C4-2B (cell line): ENCODE measurements around the gene TFAP2E.

ENCODE experiments used
- CTCF ChIP-seq: fragments of 450-650 bp; conservative IDR thresholded peaks from 2 replicates; pipeline ENCODE4 v1.5.1; 2017; ENCODE audit warnings: mild to moderate bottlenecking
- ZFX ChIP-seq: fragments of 450-650 bp; IDR thresholded peaks from 2 replicates; pipeline ENCODE4 v1.6.1; 2017

DNA sequence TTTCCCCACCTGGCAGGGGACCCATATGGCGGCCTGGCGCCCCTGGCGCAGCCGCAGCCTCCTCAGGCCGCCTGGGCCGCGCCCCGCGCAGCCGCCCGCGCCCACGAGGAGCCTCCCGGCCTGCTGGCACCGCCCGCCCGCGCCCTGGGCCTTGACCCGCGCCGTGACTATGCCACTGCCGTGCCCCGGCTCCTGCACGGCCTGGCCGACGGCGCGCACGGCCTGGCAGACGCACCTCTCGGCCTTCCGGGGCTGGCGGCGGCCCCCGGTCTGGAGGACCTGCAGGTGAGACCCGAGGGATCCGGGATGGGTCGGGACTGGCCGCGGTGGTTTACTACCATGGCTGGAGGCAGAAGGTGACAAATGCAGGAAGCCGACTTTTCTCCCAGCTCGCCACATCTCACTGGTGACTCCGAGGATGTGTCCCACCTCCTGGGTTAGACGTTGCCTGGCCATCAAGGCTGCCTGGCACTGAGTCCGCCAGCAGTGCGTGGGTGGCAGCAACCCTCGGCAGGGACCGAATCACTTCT is 1.1 kb downstream of the TFAP2E start:
- TF ChIP-seq CTCF (no peak), ZFX (no peak)
